ENCODE measurements around the gene OR1A2. TPM values are rescaled to one million over a fixed set of nuclear protein-coding genes. Genes with fewer than 3 reads are reported as not detected.
A peak's percentile ranks its signal among the peaks of the same experiment; 100 is the strongest.
"Not testable (repeated sequence)": the region's sequence is repeated elsewhere in the genome, so short reads cannot be mapped to it uniquely, and the experiment has no call there.

OR1A2 gene
- total and polyA plus RNA-seq, 10 of the 15 experiments (the other 5 are each of a cell fraction or from before 2014, with no cell fraction given), result not detected

DNA sequence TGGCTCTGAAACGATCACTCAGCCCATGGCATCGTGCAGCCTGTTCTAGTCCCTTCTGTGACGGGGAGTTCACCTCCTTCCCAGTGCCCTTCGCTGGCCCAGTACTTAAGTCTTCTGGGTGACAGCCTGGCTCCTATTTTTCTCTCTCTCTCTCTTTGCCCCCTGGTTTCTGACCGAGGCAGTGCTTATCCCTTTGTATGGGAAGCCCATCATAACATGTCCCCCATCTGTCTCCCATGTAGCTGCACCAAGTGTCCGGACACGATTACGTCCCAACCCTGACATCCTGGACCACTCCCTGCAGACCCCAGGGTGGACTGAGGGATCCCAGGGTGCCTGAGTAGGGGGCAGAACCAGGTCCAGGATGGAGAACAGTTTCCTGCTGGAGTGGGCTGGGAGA, 35.0 kb downstream of the OR1A2 start:
- H3K27ac ChIP-seq (ENCODE audit: control insufficient read depth, insufficient read depth); H3K9ac ChIP-seq (ENCODE audit: control insufficient read depth, insufficient read depth, low read length); H3K36me3 ChIP-seq (ENCODE audit: control insufficient read depth in 2 of 2, insufficient read depth in 2 of 2, low read length in 1 of 2); FAIRE-seq; H2AFZ ChIP-seq (ENCODE audit: control insufficient read depth, low read depth, low read length); H3K4me3 ChIP-seq; RAD21 ChIA-PET (ENCODE audit: unreplicated experiment); POLR2A ChIA-PET; SMC1A ChIA-PET (ENCODE audit: uncharacterized antibody, unreplicated experiment); H4K20me1 ChIP-seq (ENCODE audit: control insufficient read depth, insufficient read depth); BruUV-seq (replicated peaks); CTCF ChIA-PET; H3K79me2 ChIP-seq (ENCODE audit: control insufficient read depth, insufficient read depth, low read length); intact Hi-C loops (cut with micrococcal nuclease; ENCODE audit: unreplicated experiment); H3K4me2 ChIP-seq (ENCODE audit: control insufficient read depth, insufficient read depth); H3K9me3 ChIP-seq (replicated peaks; ENCODE audit: control insufficient read depth, insufficient read depth, low read length); ATAC-seq; DNase-seq (ENCODE audit: low read depth, low spot score); H3K27me3 ChIP-seq (replicated peaks in 1 of 2; ENCODE audit: control insufficient read depth in 2 of 2, insufficient read depth in 2 of 2, low read length in 1 of 2); H3K4me1 ChIP-seq (ENCODE audit: control insufficient read depth, insufficient read depth, low read length): not testable (repeated sequence)
- in situ Hi-C loops (cut with MboI), result loop anchor here (5.0 kb wide), 1 partner anchor 160 kb away; no protein-coding TSS in a partner anchor
- 51% methylated on average over 8 of the region's 8 CpGs for WGBS (ENCODE audit: insufficient coverage, insufficient replicate concordance, low lambda C conversion rate, missing lambda C conversion rate)

- H3K4me2 ChIP-seq (ENCODE audit: control insufficient read depth, insufficient read depth); intact Hi-C loops (cut with micrococcal nuclease; ENCODE audit: unreplicated experiment); H3K27me3 ChIP-seq (replicated peaks in 1 of 2; ENCODE audit: control insufficient read depth in 2 of 2, insufficient read depth in 2 of 2, low read length in 1 of 2); H3K9me3 ChIP-seq (replicated peaks; ENCODE audit: control insufficient read depth, insufficient read depth, low read length); H3K4me3 ChIP-seq; H3K27ac ChIP-seq (ENCODE audit: control insufficient read depth, insufficient read depth); H3K36me3 ChIP-seq (ENCODE audit: control insufficient read depth in 2 of 2, insufficient read depth in 2 of 2, low read length in 1 of 2); SMC1A ChIA-PET (ENCODE audit: uncharacterized antibody, unreplicated experiment); DNase-seq (ENCODE audit: low read depth, low spot score); H3K79me2 ChIP-seq (ENCODE audit: control insufficient read depth, insufficient read depth, low read length); H3K9ac ChIP-seq (ENCODE audit: control insufficient read depth, insufficient read depth, low read length); H2AFZ ChIP-seq (ENCODE audit: control insufficient read depth, low read depth, low read length); POLR2A ChIA-PET; RAD21 ChIA-PET (ENCODE audit: unreplicated experiment); H3K4me1 ChIP-seq (ENCODE audit: control insufficient read depth, insufficient read depth, low read length); CTCF ChIA-PET; in situ Hi-C loops (cut with MboI); H4K20me1 ChIP-seq (ENCODE audit: control insufficient read depth, insufficient read depth); BruUV-seq (replicated peaks); ATAC-seq: not testable (repeated sequence)
- FAIRE-seq, result peak; percentile 38
- 0% methylated on average over 1 of the region's 2 CpGs for WGBS (ENCODE audit: insufficient coverage, insufficient replicate concordance, low lambda C conversion rate, missing lambda C conversion rate)
Observed at GRCh38 chr17:3238685-3239084, 41.4 kb downstream of the OR1A2 start.

- RAD21 ChIA-PET (ENCODE audit: unreplicated experiment); intact Hi-C loops (cut with micrococcal nuclease; ENCODE audit: unreplicated experiment); SMC1A ChIA-PET (ENCODE audit: uncharacterized antibody, unreplicated experiment); H3K4me1 ChIP-seq (ENCODE audit: control insufficient read depth, insufficient read depth, low read length); H4K20me1 ChIP-seq (ENCODE audit: control insufficient read depth, insufficient read depth); CTCF ChIA-PET; H3K27me3 ChIP-seq (replicated peaks in 1 of 2; ENCODE audit: control insufficient read depth in 2 of 2, insufficient read depth in 2 of 2, low read length in 1 of 2); ATAC-seq; BruUV-seq (replicated peaks); H3K9me3 ChIP-seq (replicated peaks; ENCODE audit: control insufficient read depth, insufficient read depth, low read length); FAIRE-seq; POLR2A ChIA-PET; H3K27ac ChIP-seq (ENCODE audit: control insufficient read depth, insufficient read depth); H3K79me2 ChIP-seq (ENCODE audit: control insufficient read depth, insufficient read depth, low read length); H3K9ac ChIP-seq (ENCODE audit: control insufficient read depth, insufficient read depth, low read length); H3K4me3 ChIP-seq; H3K36me3 ChIP-seq (ENCODE audit: control insufficient read depth in 2 of 2, insufficient read depth in 2 of 2, low read length in 1 of 2); DNase-seq (ENCODE audit: low read depth, low spot score); in situ Hi-C loops (cut with MboI); H3K4me2 ChIP-seq (ENCODE audit: control insufficient read depth, insufficient read depth); H2AFZ ChIP-seq (ENCODE audit: control insufficient read depth, low read depth, low read length): not testable (repeated sequence)
- 44% methylated on average over 1 of the region's 1 CpG for WGBS (ENCODE audit: insufficient coverage, insufficient replicate concordance, low lambda C conversion rate, missing lambda C conversion rate)
Observed at GRCh38 chr17:3241044-3241443, 43.7 kb downstream of the OR1A2 start.

DNA sequence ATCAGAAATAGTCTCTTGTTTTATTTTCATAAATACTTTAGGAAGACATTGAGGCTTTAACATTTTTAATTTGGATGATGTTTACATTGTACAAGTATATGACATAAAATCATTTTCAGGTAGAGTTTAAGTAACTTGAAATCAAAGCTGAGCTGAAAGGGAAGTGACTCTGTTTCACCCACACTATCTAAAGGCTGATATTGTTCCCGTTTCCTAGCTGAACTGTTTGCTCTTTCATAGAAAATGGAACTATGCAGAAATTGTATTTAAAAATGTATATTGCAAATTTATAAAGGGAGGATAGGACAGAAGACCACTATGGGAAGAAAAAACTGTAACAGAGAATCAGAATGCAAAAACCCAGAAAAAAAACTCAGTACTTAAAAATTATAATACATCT, 47.5 kb downstream of the OR1A2 start:
- WGBS (ENCODE audit: insufficient coverage, insufficient replicate concordance, low lambda C conversion rate, missing lambda C conversion rate), result 0% methylated on average over 1 of the region's 1 CpG
- BruUV-seq (replicated peaks); DNase-seq (ENCODE audit: low read depth, low spot score); POLR2A ChIA-PET; H3K4me2 ChIP-seq (ENCODE audit: control insufficient read depth, insufficient read depth); H3K36me3 ChIP-seq (ENCODE audit: control insufficient read depth in 2 of 2, insufficient read depth in 2 of 2, low read length in 1 of 2); H3K27me3 ChIP-seq (replicated peaks in 1 of 2; ENCODE audit: control insufficient read depth in 2 of 2, insufficient read depth in 2 of 2, low read length in 1 of 2); H2AFZ ChIP-seq (ENCODE audit: control insufficient read depth, low read depth, low read length); in situ Hi-C loops (cut with MboI); H3K4me1 ChIP-seq (ENCODE audit: control insufficient read depth, insufficient read depth, low read length); H3K9me3 ChIP-seq (replicated peaks; ENCODE audit: control insufficient read depth, insufficient read depth, low read length); FAIRE-seq; RAD21 ChIA-PET (ENCODE audit: unreplicated experiment); H3K79me2 ChIP-seq (ENCODE audit: control insufficient read depth, insufficient read depth, low read length); H4K20me1 ChIP-seq (ENCODE audit: control insufficient read depth, insufficient read depth); ATAC-seq; H3K4me3 ChIP-seq; CTCF ChIA-PET; intact Hi-C loops (cut with micrococcal nuclease; ENCODE audit: unreplicated experiment); H3K27ac ChIP-seq (ENCODE audit: control insufficient read depth, insufficient read depth); H3K9ac ChIP-seq (ENCODE audit: control insufficient read depth, insufficient read depth, low read length); SMC1A ChIA-PET (ENCODE audit: uncharacterized antibody, unreplicated experiment): not testable (repeated sequence)
